NAMALWA (cell line): ENCODE results near the gene RD3L.

Source experiments
- DNase-seq: peaks from one replicate; pipeline ENCODE4 v3.0.0-alpha.2; 2015; ENCODE audit warnings: low spot score

The RD3L gene

GRCh38 chr14:103941973-103942736, at the start of gene RD3L:
TSS of gene RD3L (minus strand) at chr14:103942529. CDS start at chr14:103941695, 834 bp downstream.
- no peak for DNase-seq

- DNase-seq = no peak
Measured at GRCh38 chr14:103989964-103990363, 47.6 kb upstream of the RD3L start.

- DNase-seq = no peak
Measured at GRCh38 chr14:103989034-103989433, 46.7 kb upstream of the RD3L start.

- DNase-seq = no peak
Measured at GRCh38 chr14:103984196-103984595, 41.9 kb upstream of the RD3L start.

- DNase-seq = peak; percentile 15
Measured at GRCh38 chr14:103980623-103981238, 38.4 kb upstream of the RD3L start.

GRCh38 chr14:103974575-103974974, 32.2 kb upstream of the RD3L start:
- DNase-seq = no peak

GRCh38 chr14:103973354-103973753, 31.0 kb upstream of the RD3L start:
- no peak for DNase-seq

GRCh38 chr14:103969961-103970360, 27.6 kb upstream of the RD3L start:
- no peak for DNase-seq

- no peak for DNase-seq
Measured at GRCh38 chr14:103966631-103967030, 24.3 kb upstream of the RD3L start.

- no peak for DNase-seq
Measured at GRCh38 chr14:103961928-103962578, 19.7 kb upstream of the RD3L start.

GRCh38 chr14:103960457-103961055, 18.2 kb upstream of the RD3L start:
- DNase-seq = no peak

GRCh38 chr14:103949131-103949790, 6.9 kb upstream of the RD3L start:
- no peak for DNase-seq

- no peak for DNase-seq
Measured at GRCh38 chr14:103948442-103948841, 6.1 kb upstream of the RD3L start.

- no peak for DNase-seq
Measured at GRCh38 chr14:103946975-103947374, 4.6 kb upstream of the RD3L start.

GRCh38 chr14:103943673-103944072, 1.3 kb upstream of the RD3L start:
- peak; percentile 16 for DNase-seq

GRCh38 chr14:103941462-103941861, 867 bp downstream of the RD3L start:
- DNase-seq = no peak

GRCh38 chr14:103935102-103935501, 7.2 kb downstream of the RD3L start:
- no peak for DNase-seq

- DNase-seq = no peak
Measured at GRCh38 chr14:103932791-103933490, 9.4 kb downstream of the RD3L start.

GRCh38 chr14:103931422-103931821, 10.9 kb downstream of the RD3L start:
- DNase-seq = no peak

- no peak for DNase-seq
Measured at GRCh38 chr14:103930051-103930604, 12.2 kb downstream of the RD3L start.
